ENCODE results near the gene CHST15.

Gene CHST15

DNA sequence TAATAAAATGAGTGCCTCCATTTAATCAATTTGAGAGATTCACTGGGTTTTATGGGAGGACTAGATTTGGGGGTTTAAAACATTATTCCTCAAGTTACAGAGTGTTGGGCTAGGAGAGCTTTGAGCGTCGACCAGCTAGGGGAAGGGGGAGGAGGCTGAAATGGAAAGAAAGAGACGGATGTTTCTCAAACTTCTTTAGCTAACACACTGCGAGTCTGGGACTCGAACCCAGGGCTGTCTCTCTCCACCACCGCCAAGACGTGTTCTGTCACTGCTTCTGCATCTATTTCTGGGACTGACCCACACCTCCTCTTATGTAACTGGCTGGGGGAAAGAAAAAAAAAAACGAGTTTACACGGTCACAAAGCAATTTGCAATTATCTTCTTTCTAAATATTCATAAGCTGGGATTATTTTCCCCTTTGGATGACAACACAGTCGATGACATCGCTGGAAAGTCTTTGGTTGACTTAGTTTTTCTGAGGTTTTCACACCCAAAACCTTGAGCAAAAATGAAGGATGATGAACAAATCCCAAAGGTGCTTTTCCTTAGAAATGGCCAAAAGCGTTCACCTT, 27.2 kb downstream of the CHST15 start:
- no peaks in the 10 kb centered on the region for H3K27me3 ChIP-seq (ENCODE audit: insufficient read depth, low read length, poor library complexity, severe bottlenecking)
- no peak for TF ChIP-seq EZH2phosphoT487 (IDR thresholded peaks at IDR 0.05; ENCODE audit: borderline replicate concordance)
- TF ChIP-seq, protein P1, sequence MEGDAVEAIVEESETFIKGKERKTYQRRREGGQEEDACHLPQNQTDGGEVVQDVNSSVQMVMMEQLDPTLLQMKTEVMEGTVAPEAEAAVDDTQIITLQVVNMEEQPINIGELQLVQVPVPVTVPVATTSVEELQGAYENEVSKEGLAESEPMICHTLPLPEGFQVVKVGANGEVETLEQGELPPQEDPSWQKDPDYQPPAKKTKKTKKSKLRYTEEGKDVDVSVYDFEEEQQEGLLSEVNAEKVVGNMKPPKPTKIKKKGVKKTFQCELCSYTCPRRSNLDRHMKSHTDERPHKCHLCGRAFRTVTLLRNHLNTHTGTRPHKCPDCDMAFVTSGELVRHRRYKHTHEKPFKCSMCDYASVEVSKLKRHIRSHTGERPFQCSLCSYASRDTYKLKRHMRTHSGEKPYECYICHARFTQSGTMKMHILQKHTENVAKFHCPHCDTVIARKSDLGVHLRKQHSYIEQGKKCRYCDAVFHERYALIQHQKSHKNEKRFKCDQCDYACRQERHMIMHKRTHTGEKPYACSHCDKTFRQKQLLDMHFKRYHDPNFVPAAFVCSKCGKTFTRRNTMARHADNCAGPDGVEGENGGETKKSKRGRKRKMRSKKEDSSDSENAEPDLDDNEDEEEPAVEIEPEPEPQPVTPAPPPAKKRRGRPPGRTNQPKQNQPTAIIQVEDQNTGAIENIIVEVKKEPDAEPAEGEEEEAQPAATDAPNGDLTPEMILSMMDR (conservative IDR thresholded peaks at IDR 0.05; ENCODE audit: low read length): no peak
- no peak overlapping the region for H3K4me3 ChIP-seq (ENCODE audit: low read length, poor library complexity, severe bottlenecking)
- no peaks in the 10 kb centered on the region for H3K36me3 ChIP-seq (ENCODE audit: insufficient read depth, low read length)
- H3F3A ChIP-seq (ENCODE audit: low read depth): no peaks in the 10 kb centered on the region
- H3K9me3 ChIP-seq (ENCODE audit: insufficient read depth, low read depth, low read length): no peaks in the 10 kb centered on the region
- no peak overlapping the region for H2AFZ ChIP-seq (ENCODE audit: low read length)
- no peak overlapping the region for H3K4me2 ChIP-seq (ENCODE audit: low read depth, low read length, poor library complexity, severe bottlenecking)
- H4K20me1 ChIP-seq (ENCODE audit: insufficient read depth, low read length, poor library complexity, severe bottlenecking): no peaks in the 10 kb centered on the region
- no peak overlapping the region for H3K9ac ChIP-seq (ENCODE audit: low read depth, low read length, poor library complexity, severe bottlenecking)
- peaks cover under 1% of the 10 kb centered on the region for H3K4me1 ChIP-seq (ENCODE audit: insufficient read depth, low read length, poor library complexity, severe bottlenecking)
- H3K9me2 ChIP-seq (replicated peaks; ENCODE audit: low read depth, low read length): no peaks in the 10 kb centered on the region
- H3K79me2 ChIP-seq (ENCODE audit: insufficient read depth, low read length): no peaks in the 10 kb centered on the region

DNA sequence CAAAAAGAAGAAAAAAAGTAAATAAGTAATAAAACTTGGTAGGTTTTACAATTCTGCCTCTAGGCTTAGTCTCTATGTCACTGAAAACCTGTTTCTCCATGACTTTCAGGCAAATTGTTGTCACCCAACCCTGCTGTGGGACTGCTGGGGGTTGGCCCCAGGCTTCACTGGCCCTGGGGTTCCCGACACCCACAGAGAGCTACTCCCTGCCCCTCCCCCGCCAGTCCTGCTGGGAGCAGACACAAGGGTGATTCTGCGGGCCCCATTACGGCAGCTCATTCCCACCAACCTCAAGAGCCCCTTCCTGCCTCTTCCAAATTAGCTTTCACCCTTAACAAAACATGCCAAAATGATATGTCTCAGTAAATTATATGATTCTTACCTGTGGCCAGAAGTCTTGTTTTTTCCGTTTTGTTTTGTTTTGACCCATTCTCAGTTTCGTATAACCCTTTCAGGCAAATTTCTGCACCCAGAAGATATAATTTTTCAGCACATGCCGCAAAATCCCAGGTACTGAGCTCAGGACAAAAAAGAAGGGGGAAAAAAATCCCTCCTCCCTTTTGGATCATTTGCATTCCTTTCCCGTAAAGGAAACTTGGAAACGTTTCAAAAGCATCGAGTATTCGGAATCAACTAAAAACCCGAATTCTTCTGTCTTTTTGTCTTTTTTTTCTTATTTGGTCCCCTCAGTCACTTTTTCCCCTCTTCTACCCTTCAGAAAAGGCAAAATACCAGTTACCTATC, 27.8 kb downstream of the CHST15 start:
- Histone ChIP-seq H3K4me1 (ENCODE audit: insufficient read depth, low read length, poor library complexity, severe bottlenecking) (no peaks in the 10 kb centered on the region), H3K79me2 (ENCODE audit: insufficient read depth, low read length) (no peaks in the 10 kb centered on the region), H3K9ac (ENCODE audit: low read depth, low read length, poor library complexity, severe bottlenecking) (no peak overlapping the region), H3K27me3 (ENCODE audit: insufficient read depth, low read length, poor library complexity, severe bottlenecking) (no peaks in the 10 kb centered on the region), H3K4me3 (ENCODE audit: low read length, poor library complexity, severe bottlenecking) (no peak overlapping the region), H3K4me2 (ENCODE audit: low read depth, low read length, poor library complexity, severe bottlenecking) (no peak overlapping the region), H3K9me3 (ENCODE audit: insufficient read depth, low read depth, low read length) (no peaks in the 10 kb centered on the region), H4K20me1 (ENCODE audit: insufficient read depth, low read length, poor library complexity, severe bottlenecking) (no peaks in the 10 kb centered on the region), H2AFZ (ENCODE audit: low read length) (no peak overlapping the region), H3K36me3 (ENCODE audit: insufficient read depth, low read length) (no peaks in the 10 kb centered on the region), H3K9me2 (replicated peaks; ENCODE audit: low read depth, low read length) (no peaks in the 10 kb centered on the region), H3F3A (ENCODE audit: low read depth) (no peaks in the 10 kb centered on the region)
- TF ChIP-seq, protein P1 (conservative IDR thresholded peaks at IDR 0.05; ENCODE audit: low read length): no peak
- TF ChIP-seq EZH2phosphoT487 (IDR thresholded peaks at IDR 0.05; ENCODE audit: borderline replicate concordance): no peak

DNA sequence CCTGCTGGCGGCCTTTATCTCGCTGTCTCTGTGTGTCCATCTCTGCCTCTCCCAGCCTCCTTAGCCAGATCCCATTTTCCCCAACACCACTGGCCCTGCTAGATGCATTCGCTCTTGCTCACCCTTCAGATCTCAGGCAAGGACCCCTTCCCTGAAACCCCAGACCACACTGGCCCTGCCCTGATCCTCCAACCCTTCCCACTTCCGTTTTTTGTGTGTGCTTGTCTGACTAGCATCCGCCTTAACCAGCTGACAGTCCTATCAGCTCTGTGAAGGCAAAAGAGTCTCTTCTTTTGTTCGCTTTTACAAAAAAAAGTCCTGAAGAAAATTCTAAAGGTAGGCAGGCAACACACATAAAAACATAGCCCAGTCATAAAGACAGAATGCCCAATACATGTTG, 28.7 kb downstream of the CHST15 start:
- no peak overlapping the region for H3K9ac ChIP-seq (ENCODE audit: low read depth, low read length, poor library complexity, severe bottlenecking)
- H4K20me1 ChIP-seq (ENCODE audit: insufficient read depth, low read length, poor library complexity, severe bottlenecking): no peaks in the 10 kb centered on the region
- H3K4me1 ChIP-seq (ENCODE audit: insufficient read depth, low read length, poor library complexity, severe bottlenecking): no peaks in the 10 kb centered on the region
- no peaks in the 10 kb centered on the region for H3K9me2 ChIP-seq (replicated peaks; ENCODE audit: low read depth, low read length)
- H3K4me2 ChIP-seq (ENCODE audit: low read depth, low read length, poor library complexity, severe bottlenecking): no peak overlapping the region
- H3K79me2 ChIP-seq (ENCODE audit: insufficient read depth, low read length): no peaks in the 10 kb centered on the region
- H3K4me3 ChIP-seq (ENCODE audit: low read length, poor library complexity, severe bottlenecking): no peak overlapping the region
- H3K36me3 ChIP-seq (ENCODE audit: insufficient read depth, low read length): no peaks in the 10 kb centered on the region
- H3K27me3 ChIP-seq (ENCODE audit: insufficient read depth, low read length, poor library complexity, severe bottlenecking): no peaks in the 10 kb centered on the region
- H2AFZ ChIP-seq (ENCODE audit: low read length): no peak overlapping the region
- no peaks in the 10 kb centered on the region for H3K9me3 ChIP-seq (ENCODE audit: insufficient read depth, low read depth, low read length)
- no peaks in the 10 kb centered on the region for H3F3A ChIP-seq (ENCODE audit: low read depth)
- TF ChIP-seq, protein P1 (conservative IDR thresholded peaks at IDR 0.05; ENCODE audit: low read length): no peak
- no peak for TF ChIP-seq EZH2phosphoT487 (IDR thresholded peaks at IDR 0.05; ENCODE audit: borderline replicate concordance)

Measured in Loucy (cell line).